Measurements from ENCODE around the gene OGG1.
"Not testable (repeated sequence)": the region's sequence is repeated elsewhere in the genome, so short reads cannot be mapped to it uniquely, and the experiment has no call there.

The OGG1 gene

DNA sequence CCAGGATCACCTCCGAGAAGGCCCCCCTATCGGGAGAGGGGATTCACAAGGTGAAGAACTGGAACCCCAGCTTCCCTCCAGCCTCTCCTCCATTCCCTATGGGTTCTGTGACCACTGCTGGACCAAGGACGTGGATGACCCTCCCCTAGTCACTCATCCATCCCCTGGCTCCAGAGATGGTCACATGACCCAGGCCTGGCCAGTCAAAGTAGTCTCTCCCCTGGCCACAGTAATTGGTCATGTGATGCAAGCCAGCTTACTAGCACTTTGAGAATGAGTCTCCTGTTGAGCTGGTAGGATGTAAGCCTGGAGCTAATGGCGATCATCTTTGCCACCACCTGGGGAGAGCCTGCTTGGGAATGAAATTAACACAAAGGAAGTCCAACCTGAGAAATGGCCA lies 16.1 kb downstream of the OGG1 start:
- DNase-seq (ENCODE audit: low spot score), result no peak

GRCh38 chr3:9767418-9767817 lies 17.7 kb downstream of the OGG1 start:
- no peak for DNase-seq (ENCODE audit: low spot score)

DNA sequence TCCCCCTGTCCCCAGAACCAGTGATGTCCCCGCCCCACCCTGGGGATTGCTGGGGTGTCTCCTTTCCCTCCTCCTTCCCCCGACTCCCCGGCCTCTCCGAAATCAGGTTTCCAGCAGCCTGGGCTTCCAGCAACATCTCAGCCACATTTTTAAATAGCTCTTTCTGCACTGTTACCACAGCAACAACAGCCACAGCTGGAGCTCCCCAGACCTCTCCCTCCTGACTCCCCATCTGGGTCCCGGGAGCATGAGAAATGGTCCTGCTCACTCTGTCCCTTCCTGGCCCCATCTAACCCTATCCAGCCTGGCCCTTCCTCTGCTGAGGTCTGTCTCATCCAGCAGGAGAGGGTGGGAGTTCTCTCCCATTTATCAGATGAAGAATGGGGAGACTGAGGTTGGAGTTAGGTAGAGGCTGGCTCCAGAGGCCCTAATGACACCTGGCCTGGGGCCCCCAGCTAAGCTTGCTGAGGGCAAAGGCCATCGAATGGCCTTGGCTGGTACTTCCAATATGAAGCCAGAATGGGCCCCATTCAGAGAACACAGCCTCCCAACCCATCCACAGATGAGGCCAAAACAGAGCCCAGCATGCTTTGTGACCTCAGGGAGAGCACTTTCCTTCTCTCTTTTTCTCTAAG lies 18.5 kb downstream of the OGG1 start:
- DNase-seq (ENCODE audit: low spot score), result no peak

GRCh38 chr3:9769012-9769411 lies 19.3 kb downstream of the OGG1 start:
- no peak for DNase-seq (ENCODE audit: low spot score)

DNA sequence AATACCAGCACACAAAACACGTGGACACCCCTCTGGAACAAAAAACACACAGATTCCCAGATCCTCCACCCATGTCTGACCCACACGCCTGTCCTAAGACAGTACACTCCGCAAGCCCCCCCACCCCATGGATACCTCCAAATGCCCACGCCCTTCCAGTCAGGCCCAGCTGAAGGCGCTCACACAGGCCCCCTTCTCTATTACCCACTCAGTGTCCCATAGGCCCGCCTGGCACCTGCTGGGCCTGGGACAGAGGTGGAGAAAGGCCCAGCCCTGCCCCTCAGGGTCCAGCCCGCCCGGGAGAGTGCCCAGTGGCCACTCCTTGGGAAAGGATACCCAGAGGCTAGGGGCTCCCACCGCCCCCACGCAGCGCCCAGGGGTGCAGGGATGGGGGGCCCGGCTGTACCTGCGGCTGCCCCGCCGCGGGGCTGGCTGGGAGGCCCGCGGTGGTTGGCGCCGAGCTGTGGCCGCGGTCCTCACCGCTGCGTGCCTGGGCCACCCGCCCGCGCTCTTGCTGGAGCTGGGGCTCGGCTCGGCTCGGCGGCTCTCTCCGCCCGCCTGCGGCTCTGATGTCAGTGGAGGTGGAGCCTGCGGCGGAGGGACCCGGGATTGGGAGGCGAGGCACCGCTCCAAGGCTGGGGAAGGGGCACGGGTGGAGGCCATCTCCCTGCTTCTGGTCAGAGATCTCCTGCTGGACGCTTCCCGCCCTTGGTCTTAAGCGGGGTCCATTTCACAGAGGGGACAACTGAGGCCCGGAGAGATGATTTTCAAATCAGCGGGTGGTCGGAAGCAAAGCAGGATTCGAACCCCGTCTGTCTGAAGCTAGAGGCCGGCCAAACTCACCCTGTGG lies 19.9 kb downstream of the OGG1 start, which contains the start of gene CAMK1:
TSS of gene CAMK1 (minus strand) at position 522 of the 850 bp plus-strand sequence. CDS start 2,198 bp downstream, outside the sequence.
- peak; percentile 93 for DNase-seq (ENCODE audit: low spot score)

GRCh38 chr3:9770276-9770812 lies 20.6 kb downstream of the OGG1 start:
- DNase-seq (ENCODE audit: low spot score), result no peak

DNA sequence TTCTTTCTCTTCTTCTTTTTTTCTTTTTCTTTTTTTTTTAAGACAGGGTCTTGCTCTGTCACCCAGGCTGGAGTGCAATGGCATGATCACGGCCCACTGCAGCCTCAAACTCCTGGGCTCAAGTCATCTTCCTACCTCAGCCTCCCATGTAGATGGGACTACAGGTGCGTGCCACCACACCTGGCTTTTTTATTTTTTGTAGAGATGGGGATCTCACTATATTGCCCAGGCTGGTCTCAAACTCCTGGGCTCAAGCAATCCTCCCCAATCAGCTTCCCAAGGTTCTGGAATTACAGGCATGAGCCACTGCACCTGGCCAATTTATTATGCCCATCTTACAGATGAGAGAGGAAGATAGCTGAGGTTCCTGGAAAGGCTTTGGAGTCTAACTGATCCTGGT lies 21.3 kb downstream of the OGG1 start:
- DNase-seq (ENCODE audit: low spot score), result not testable (repeated sequence)

DNA sequence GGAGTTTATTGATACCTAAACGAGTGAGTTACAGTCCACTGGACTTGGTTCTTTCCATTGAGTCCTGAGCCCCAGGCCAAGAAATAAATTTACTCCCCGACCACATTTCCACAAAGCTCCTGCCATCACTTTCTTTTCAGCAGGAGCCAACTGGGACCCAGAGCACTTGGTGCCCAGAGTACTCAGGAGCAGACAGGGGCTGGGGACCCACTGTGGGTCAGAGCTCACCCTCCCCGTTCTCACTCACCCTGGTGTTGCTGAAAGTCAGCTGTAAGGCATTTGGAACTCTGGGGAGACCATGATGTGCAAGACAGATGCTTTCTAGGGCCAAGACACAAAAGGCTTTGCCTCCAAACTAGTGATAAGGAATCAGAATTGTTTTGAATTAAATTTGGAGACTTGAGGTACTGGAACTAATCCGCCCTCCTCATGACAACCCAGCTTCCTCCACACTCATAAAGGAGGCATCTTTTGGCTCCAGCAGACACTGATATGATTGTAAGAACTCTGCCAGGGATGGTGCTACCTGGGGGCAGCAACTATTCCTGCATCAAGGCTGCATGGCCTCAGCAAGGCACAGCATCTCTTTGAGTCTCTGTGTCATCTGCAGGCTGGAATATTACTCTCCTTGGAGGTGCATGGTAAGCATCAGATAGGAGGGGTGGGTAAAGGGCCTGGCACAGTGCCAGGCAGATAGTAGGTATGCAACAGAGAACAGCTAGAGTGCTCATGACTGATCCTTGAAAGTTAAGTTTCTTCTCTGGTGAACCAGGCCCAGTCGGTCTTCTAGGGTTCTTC lies 27.3 kb downstream of the OGG1 start:
- DNase-seq (ENCODE audit: low spot score), result no peak

DNA sequence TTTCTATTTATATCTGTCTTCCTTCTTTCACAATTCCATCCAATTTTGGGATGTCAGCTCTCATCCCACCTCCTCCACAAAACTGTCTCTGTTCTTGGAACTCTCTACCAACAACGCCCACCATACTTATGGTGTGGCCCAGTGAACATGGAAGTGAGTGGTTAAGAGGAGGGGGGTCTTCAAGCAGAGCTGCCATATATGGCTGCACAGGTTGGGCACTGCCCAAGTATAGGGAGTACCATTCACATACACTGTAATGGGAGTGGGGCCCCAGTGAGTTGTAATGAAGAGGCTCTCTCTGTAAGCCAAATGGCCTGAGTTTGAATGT lies 27.9 kb downstream of the OGG1 start:
- DNase-seq (ENCODE audit: low spot score), result no peak

- DNase-seq (ENCODE audit: low spot score), result peak; percentile 79
Measured at GRCh38 chr3:9778143-9779074, 28.7 kb downstream of the OGG1 start.

DNA sequence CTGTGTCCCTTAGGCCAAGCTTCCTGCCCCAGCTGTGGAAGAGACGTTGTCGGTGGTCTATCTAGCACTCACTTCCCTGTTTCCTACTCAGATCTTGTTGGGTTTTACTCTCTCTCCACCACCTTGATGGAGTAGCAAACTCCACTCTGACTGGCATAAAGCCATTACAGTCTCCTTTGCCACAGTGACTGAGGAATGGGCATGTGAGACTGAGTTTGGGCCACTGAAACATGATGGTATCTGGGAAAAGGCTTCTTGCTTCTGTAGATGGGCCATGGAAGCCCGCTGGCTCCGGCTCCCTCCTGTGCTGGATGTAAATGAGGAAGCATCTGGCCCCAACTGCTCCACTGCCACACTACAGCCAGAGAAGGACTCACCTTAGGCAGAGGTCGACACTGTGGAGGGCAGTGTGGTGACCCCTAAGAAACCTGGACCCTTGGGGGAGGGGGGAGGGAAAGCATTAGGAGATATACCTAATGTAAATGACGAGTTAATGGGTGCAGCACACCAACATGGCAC lies 29.4 kb downstream of the OGG1 start:
- no peak for DNase-seq (ENCODE audit: low spot score)

- no peak for DNase-seq (ENCODE audit: low spot score)
Measured at GRCh38 chr3:9779721-9780457, 30.1 kb downstream of the OGG1 start.

GRCh38 chr3:9780458-9780812 lies 30.7 kb downstream of the OGG1 start:
- DNase-seq (ENCODE audit: low spot score), result no peak

DNA sequence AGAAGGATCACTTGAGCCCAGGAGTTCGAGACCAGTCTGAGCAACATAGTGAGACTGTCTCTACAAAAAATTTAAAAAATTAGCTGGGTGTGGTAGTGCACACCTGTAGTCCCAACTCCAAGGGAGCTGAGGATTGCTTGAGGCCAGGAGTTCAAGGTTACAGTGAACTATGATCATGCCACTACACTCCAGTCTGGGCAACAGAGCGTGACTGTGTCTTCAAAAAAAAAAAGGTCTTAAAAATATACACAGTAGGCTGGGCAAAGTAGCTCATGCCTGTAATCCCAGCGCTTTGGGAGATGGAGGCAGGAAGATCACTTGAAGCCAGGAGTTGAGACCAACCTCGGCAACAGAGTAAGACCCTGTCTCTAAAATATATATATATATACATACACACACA lies 31.2 kb downstream of the OGG1 start:
- DNase-seq (ENCODE audit: low spot score), result no peak

DNA sequence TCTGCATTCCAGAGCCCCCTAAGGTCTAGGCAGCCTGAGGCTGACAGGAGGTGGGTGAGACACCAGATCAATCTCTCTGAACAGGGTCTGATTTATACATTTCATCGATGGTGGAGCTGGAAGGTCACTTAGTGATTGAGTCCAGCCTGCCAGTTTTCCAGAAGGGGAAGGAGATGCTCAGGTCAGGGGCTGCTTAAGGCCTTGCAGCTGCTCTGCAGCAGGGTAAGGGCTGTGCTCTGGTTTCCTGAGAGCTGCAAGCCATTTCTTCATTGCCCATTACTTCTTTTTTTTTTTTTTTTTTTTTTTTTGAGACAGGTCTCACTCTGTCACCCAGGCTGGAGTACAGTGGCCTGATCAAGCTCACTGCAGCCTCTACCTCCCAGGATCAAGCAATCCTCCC lies 31.8 kb downstream of the OGG1 start:
- DNase-seq (ENCODE audit: low spot score), result no peak

- DNase-seq (ENCODE audit: low spot score), result no peak
Measured at GRCh38 chr3:9781978-9782603, 32.3 kb downstream of the OGG1 start.

DNA sequence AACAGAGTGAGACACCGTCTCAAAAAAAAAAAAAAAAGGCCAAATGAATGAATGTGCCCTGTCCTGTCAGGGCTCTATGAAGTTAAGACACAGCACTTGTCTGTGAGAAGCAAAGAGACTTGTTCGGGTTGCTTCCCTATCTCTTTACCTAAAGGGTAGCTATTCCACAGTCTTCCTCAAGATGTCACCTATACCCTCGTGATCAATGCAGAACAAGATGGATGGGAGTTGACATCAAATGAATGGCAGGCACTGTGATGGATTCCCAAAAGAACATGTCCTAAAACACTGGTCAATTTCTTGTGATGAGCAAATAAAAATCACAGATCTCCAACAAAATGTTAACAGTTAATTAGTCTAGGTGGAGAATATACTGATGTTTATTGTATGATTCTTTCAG lies 33.0 kb downstream of the OGG1 start:
- DNase-seq (ENCODE audit: low spot score), result no peak

DNA sequence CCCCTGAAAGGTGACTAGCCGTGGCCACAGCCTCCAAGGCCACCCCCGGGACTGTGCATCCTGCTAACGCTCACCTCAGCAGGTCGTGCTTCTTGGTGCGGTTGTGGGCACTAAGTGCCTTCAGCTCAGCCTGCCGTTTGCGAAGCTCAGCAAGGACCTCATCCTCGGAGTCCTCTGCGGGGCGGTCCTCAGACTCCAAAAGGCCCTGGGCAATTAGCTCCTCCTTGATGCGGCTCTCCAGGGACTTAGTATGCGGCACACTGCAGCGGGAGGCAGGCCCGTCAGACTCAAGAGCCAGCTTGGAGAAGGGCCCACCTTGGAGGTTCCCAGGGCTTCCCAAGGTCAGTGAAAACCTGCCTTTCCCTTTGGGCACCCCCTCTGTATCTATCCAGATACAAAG lies 34.2 kb downstream of the OGG1 start:
- DNase-seq (ENCODE audit: low spot score), result no peak

DNA sequence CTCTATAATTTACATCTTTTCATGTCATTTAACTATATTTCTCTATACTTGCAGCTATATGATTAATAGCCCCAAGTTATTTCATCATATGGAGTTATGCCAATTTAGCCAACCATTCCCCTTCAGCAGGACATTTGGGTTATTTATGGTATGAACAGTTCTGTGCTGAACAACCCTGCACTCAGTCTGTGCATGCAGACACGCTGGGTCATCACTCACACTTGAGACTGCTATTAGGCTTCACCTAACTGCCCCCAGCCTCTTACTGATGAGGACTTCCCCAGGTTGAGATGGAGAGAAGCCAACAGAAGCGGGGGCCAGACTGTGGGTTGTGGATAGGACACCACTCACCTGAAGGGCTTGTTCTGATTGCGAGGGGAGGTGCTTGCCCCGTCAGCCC lies 35.2 kb downstream of the OGG1 start:
- DNase-seq (ENCODE audit: low spot score), result no peak

GRCh38 chr3:9785602-9786001 lies 35.9 kb downstream of the OGG1 start:
- DNase-seq (ENCODE audit: low spot score), result no peak
